GM21717 (cell line): Measurements from ENCODE around the gene MT1B.

Source experiments
- ATAC-seq: cut with Tn5 transposase; IDR thresholded peaks from one replicate; pipeline ENCODE4 v1.9.1; 2021; ENCODE audit warnings: mild to moderate bottlenecking, moderate library complexity; ENCODE audit not compliant: unreplicated experiment

Gene MT1B

DNA sequence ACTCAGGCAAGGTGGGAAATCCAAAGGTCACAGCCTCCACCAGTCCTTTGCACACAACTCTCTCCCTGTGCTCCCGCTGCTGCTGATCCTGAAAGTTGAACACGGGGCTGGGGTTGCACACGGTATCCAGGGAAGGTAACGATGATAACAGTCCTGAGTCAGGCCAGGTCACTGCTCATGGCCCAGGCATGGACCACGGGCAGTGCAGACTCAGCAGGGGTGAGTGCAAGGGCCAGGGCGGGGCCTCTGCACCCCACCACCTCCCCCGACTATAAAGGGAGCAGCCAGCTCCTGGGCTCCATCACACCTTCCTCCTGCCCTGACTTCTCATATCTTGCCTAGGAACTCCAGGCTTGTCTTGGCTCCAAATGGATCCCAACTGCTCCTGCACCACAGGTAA, at the start of gene MT1B:
MT1B (plus strand) TSS at position 301 of the 400 bp plus-strand sequence; CDS start at position 369, 68 bp downstream.
- ATAC-seq, result no peak

- ATAC-seq, result no peak
Measured at GRCh38 chr16:56603589-56603988, 48.1 kb upstream of the MT1B start.

DNA sequence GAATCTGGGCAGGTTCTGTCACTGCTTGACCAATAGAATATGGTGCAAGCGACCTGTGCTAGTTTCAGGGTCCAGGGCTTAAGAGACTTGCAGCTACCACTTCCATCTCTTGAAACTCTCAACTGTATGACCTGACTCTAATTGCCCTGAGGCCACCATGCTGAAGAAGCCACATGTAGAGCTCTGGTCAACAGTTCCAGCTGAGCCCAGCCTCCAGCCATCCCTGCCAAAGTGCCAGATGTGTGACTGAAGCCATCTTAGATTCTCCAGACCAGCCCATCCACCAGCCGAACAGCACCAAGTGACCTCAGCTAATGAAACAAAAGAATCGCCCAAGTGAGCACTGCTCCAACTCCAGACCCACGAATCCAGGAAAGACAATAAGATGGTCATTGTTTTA, 46.7 kb upstream of the MT1B start:
- ATAC-seq, result no peak

DNA sequence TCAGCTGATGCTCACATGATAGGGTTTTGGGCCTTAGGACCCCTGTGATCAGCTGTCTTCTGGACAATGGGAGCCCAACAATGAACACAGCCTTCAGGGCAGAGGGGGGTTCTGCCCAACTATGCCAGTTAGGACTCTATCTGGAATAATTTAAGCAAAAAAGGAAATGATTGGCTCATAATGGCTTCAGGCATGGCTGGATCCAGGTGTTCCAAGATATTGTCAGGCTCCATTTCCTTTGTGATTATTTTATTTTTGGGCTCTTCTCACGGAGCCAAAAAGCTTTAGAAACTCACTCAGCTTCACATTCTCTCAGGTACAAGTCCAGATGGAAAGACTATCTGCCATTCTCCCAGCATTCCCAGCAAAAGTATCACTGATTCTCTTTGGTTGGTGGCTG, 46.2 kb upstream of the MT1B start:
- ATAC-seq, result no peak

DNA sequence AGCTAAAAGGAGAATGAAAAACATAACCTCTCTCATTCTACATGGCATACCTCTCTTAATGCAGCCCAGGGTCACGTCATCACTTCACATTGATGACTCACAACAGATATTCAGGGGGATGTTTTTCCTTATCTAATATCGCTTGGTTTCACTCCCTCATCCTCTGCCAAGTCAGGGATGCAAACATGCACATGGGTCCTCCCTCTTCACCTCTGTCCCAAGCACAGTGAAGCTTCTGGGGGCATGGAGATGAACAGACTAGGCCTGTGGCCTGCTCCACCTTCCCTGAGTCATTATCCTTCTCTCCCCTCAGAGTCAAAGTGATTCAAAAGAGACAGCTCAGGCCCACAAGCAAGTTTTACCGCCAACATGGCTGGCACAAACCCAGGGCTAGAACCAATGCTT, 45.6 kb upstream of the MT1B start:
- ATAC-seq, result no peak

- no peak for ATAC-seq
Measured at GRCh38 chr16:56606476-56607108, 45.1 kb upstream of the MT1B start.

DNA sequence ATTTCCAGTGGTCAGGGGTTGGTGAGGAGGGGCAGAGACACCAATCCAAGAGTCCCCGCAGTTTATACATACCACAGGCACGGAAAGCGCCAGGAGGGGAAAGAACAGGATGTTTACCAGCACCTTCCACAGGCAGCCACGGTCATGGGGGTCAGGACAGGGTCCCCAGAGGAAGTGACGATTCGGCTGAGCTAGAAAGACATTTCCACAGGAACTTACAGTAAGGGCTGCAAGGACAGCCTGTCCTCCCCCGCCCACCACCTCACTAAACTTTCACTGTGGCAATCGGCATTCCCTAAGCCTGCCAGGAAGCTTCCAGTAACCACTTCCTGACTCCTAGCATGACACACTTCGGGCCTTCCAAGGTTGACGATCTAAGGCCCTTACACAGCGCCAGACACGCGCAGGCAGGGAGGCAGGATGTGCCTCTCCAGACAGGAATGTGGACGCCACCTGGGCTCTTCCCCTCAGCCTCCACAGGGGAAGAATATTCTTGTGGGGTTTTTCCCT, 44.5 kb upstream of the MT1B start:
- no peak for ATAC-seq

GRCh38 chr16:56607675-56608042, 44.0 kb upstream of the MT1B start:
- no peak for ATAC-seq

- ATAC-seq, result peak; percentile 82
Measured at GRCh38 chr16:56608043-56608875, 43.4 kb upstream of the MT1B start, which contains the start of gene MT2A. Gene MT2A (plus strand): TSS chr16:56608584. CDS start chr16:56608656, 72 bp downstream.

GRCh38 chr16:56608876-56609462, 42.7 kb upstream of the MT1B start:
- no peak for ATAC-seq

GRCh38 chr16:56609463-56609921, 42.2 kb upstream of the MT1B start:
- peak; percentile 41 for ATAC-seq

- no peak for ATAC-seq
Measured at GRCh38 chr16:56610017-56610608, 41.6 kb upstream of the MT1B start.

DNA sequence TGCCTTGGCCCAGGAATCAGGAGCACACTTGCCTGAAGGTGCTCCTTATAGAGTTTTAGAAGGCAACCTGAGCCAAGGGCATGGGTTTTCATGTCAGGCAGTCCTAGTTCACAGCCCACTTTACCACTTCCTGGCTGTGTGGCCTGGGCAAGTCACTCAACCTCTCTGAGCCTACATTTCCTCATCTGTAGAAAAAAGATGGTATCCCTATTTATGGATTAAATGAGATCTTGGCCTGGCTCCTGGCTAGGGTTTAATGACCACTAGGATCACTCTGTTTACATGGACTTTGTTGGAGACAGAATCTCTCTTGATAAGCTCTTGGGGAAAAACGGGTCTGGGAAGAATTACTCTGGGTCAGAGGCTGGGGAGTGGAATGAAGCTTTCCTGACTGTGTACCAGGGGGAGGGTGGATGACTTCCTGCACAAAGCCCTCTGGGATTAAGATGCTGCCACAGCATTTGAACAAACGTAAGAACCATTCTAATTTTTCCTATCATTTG, 41.0 kb upstream of the MT1B start:
- ATAC-seq, result no peak

DNA sequence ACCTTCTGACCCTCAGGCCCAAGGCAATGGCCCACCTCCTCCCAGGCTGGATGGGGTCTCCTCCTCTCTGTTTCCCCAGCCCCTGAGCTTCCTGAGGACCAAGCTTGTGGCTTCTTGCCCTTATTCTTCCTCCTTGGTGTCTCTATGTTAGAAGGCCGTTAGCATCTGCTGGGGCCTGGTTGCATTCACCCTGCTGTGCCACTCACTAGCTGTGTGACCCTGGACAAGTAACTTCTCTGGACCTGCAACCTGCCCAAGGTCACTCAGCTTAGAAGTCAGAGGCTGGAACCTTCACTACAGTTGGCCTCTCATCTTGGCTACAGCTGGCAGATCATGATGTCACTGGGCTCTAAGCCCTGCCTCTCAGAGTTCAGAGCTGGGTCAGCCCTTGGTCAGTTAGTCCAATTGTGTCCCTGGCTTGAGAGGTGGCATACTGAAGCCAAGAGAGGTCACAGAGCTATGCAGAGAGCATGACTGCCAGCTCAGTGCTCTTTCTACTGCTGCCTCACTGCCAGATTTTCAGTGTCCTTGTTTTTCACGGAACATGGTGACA, 40.3 kb upstream of the MT1B start:
- no peak for ATAC-seq

DNA sequence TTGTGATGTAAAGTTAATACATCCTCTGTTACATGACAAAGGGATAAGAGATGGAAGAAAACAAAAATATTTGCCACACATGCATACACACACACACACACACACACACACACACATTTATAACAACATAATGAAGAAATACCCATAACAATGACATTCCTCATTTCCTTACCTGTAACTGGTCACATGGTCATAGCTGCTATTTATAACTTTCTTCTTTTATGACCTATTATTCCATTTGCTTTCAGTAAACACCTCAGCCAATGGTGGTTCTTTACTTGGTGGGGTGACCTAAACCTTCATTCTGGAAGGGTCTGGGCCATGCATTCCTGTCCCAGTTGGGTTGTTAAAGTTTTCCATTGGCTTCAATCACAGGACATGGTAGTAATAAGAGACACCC, 38.0 kb upstream of the MT1B start:
- no peak for ATAC-seq

DNA sequence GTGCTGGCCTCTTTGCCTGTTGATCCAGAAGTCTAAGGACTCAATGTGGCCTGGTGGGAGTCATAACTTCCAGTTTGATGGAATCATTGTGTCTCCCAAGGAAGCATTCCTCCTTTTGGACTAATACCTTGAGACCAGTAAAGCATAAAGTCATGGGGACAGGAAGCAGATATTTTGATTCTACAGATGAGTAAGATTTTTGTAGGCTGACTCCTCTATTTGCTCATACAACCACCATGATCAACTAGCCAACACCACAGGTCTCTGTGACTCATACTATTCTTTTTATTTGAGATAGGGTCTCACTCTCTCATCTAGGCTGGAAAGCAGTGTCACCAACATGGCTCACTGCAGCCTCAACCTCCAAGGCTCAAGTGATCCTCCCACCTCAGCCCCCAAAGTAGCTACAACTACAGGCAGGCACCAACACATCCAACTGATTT, 37.1 kb upstream of the MT1B start:
- ATAC-seq, result no peak

DNA sequence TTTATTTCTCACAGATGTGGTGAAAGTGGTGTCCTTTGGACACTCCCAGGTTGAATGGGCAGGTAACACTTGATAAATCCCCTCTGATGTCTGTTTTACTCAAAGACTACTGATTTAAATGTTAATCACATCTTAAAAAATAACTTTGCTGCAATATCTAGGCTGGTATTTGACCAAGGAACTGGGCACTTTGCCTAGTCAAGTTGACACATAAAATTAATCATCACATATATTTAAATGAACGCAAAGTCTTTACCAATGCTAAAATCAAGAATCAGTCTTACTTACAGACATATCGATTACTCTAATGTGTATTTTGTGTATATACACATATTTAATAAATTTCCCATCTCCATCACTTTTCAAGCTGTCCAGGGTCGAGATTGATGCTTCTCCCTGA, 36.3 kb upstream of the MT1B start:
- no peak for ATAC-seq

DNA sequence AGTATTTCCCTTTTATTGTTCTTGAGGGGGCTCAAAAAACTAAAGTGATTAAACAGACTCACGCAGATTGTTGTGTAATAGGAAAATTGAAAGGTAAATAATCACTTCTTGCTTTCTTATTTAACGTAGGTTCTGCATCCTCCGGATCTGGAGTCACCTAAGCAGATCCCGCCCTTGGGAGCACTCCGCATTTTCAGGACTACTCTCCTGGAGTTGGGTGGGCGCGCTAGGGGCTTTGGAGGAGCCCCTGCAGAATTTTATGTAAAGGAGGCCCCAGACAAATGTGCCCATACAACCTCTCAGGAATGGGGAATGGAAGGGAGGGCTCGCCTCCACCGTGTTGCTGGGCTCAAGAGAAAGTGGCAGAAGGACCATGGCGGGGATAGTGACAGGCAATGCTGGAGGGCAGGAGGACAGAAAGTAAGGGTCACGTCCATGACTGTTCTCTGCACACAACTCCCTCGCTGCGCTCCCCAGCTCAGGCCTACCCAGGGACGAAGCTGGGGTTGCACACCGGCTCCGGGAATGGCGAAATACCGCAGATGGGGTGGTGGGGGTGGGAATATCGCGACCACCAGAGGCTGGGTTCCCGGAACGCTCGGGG, 35.0 kb upstream of the MT1B start:
- ATAC-seq, result no peak

DNA sequence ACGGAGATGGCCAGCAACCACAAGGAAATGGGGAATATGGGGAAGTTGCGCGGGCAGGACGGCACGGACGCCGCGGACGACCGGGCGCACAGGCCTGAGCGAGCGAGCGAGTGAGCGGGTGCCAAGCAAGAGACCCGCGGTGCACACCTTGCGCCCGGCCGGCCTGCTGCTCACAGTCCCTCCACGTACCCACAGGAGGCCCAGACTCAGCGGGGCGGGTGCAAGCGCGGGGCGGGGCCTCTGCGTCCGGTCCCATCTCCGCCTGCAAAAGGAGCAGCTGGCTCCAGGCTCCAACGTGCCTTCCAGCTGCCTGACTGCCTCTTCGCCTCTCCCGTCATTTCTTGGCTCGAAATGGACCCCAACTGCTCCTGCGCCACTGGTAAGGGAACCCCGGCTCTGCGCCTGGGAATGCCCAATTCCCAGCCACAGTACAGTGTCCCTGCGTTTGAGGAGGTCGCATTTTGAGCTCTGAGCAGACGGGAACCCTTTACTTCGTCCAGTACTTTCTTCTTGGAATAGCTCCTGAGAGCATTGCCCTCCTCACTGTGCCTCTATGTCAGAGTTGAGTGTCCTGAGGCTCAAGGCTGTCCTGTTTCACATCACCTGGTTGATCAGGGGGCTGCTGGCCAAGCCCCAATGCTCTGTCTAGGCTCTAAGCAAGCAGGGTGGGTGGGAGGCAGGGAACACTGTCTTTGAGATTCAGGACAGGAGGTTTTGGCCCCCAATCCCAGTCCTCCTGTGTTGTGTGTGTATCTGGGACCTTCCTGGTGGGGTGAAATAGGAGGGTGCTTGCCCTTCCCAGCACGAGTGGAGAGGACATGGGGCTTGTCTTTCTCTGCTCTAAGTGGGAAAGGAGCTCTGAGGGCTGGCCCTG, 34.2 kb upstream of the MT1B start:
- no peak for ATAC-seq
